ENCODE results near the gene JMJD8.

JMJD8 gene

DNA sequence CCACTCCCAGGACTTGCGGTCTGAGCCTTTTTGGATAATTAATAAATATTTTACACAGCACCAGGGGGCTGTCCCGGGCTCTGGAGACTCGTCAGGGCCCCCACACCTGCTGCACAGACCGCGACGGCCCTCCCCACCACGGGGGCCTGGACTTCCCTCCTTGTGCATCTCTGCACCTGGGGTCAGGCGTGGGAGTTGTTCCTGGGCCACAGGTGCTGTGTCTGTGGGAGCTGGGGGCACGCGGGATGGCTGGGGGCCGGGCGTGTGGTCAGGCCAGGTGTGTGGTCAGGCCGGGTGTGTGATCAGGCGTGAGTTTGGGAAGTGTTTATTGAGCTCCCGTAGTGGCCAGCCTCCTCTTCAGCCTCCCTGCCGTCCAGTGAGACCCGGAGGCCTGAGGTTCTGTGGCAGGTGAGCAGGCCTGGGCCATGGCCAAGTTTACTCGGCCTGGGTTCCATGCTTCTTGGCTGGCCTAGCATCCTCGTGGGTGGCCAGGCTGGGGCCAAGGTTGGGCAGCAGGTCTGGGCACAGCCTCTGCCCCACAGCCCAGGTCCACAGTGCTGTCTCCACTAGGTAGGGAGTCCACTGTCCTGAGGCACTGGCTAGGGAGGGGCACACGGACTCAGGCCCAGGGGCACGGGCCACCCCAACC, 5.8 kb downstream of the JMJD8 start:
- H3K4me3 ChIP-seq (ENCODE audit: low read depth, low read length): no peak overlapping the region

GRCh38 chr16:677316-678190, 6.6 kb downstream of the JMJD8 start:
- no peak overlapping the region for H3K4me3 ChIP-seq (ENCODE audit: low read depth, low read length)

DNA sequence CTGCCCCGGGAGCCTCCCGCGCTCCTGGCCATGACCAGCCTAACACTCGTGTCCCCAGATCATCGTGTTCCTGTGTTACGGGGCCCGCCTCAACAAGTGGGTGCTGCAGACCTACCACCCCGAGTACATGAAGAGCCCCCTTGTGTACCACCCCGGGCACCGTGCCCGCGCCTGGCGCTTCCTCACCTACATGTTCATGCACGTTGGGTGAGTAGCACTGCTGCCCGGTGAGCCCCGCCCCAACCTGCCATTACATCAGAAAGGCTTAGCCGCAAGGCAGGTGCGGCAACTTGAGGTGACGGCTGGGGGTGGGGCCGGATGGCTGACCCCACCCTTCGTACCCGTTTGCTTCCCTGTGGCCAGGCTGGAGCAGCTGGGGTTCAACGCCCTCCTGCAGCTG, 7.2 kb downstream of the JMJD8 start:
- H3K4me3 ChIP-seq (ENCODE audit: low read depth, low read length): no peak overlapping the region

GRCh38 chr16:676565-676902, 7.6 kb downstream of the JMJD8 start:
- no peak overlapping the region for H3K4me3 ChIP-seq (ENCODE audit: low read depth, low read length)

DNA sequence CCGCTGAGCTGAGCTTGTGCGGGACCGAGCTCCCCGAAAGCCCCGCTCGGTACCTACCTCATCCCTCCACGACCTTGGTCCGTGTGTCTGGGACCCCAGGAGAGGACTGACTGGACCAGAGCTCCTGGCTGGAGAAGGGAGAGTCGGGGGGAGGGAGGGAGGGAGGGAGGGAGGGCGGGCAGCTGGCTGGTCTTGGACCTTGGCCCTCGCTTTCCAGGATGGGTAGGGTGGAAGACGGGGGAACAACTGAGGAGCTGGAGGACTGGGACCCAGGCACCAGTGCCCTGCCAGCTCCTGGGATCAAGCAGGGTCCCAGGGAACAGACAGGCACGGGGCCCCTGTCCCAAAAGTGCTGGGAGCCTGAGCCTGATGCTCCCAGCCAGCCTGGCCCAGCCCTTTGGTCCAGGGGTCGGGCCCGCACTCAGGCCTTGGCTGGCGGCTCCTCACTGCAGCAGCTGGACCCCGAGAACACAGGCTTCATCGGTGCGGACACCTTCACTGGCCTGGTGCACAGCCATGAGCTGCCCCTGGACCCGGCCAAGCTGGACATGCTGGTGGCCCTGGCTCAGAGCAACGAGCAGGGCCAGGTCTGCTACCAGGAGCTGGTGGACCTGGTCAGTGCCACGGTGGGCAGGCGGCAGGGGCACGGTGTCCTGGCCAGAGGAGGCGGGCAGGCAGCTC, 8.1 kb downstream of the JMJD8 start:
- H3K4me3 ChIP-seq (ENCODE audit: low read depth, low read length): peak overlapping the region; percentile 41

DNA sequence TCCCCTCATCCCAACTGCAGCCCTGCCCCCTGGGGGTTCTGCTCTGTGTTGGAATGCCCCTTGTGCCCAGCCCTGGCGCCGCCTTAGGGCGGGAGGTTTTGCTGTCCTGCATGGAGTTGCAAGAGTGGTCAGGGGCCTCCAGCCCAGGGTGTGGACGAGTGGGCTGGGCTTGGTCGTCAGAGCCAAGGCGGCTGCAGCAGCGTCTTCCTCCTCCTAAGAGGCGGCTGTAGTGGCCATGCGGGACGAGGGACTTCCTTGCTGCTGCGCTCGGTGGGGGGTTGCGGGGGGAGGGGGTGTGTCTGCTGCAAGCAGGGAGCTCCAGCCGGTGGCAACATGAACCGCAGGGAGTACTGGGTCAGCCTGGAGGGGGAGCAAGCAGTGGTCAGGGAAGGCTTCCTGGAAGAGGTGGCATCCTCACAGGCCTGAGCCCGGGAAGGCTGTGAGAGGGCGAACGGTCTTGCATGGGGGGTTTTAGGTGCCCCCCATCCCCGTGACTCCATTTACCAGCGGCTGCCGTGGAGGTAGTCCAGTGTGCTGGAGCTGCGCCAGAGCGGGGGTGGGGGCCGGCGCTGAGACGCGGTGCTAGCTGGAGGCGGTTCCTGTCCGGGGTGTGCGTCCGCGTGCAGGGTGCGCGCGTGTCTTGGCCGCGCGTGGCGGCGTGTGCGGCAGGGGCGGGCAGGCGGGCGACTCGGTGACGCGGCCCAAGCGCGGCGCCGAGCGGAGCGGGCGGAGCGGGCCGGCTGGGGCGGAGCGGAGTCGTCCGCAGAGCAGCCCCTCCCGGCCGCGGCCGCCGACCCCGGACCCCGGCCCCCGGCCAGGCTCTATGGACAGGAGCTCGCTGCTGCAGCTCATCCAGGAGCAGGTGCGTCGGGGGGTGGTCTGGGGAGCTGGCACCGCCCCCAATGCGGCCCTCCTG, 8.9 kb downstream of the JMJD8 start, which contains the start of gene RHBDL1:
Gene RHBDL1, plus strand, starts transcription at position 704 of the 916 bp plus-strand sequence. Its CDS starts 120 bp downstream, at position 824.
- H3K4me3 ChIP-seq (ENCODE audit: low read depth, low read length): peak within 1 kb of the TSS; percentile 41

DNA sequence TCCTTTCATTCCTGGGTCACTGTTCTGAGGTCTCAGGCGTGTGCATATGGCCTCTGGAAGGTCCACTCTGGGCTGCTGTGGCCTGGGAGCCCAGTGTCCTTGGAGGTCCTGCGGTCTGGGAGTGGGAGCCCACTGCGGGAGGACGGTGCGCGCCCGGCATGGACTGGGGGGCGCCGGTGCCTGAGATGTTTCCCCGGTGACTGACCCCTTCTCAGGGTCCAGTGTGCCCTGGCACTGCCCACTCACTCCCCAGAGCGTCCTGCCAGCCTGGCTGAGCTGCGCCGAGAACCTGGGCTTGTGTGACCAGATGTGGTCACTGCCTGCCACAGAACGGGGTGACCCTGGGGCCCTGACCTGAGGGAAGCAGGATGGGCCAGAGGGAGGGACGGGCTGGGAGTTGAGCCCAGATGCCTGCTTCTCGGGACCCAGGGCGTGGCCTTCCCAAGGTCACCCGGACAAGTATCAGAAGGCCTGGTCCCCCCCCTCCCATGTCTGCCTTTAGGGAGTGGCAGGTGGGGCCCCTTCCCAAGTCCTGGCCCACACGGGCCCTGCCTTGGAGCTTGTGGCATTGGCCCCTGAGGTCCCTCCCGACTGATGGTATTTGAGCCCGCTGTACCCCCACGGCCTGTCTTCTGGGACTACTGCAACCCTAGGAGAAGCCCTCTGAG, 9.8 kb downstream of the JMJD8 start:
- no peak overlapping the region for H3K4me3 ChIP-seq (ENCODE audit: low read depth, low read length)

GRCh38 chr16:673399-673991, 10.6 kb downstream of the JMJD8 start:
- H3K4me3 ChIP-seq (ENCODE audit: low read depth, low read length): no peak overlapping the region

DNA sequence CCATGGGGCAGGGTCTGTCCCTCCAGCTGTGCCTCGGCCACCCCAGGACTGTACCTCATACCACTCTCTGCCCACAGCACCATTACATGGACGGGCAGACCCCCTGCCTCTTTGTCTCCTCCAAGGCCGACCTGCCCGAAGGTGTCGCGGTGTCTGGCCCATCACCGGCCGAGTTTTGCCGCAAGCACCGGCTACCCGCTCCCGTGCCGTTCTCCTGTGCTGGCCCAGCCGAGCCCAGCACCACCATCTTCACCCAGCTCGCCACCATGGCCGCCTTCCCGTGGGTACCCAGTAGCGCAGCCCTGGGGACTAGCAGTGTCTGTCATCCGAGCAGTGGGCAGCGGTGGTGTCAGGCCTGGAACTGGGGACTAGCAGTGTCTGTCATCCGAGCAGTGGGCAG, 11.3 kb downstream of the JMJD8 start:
- H3K4me3 ChIP-seq (ENCODE audit: low read depth, low read length): no peak overlapping the region

DNA sequence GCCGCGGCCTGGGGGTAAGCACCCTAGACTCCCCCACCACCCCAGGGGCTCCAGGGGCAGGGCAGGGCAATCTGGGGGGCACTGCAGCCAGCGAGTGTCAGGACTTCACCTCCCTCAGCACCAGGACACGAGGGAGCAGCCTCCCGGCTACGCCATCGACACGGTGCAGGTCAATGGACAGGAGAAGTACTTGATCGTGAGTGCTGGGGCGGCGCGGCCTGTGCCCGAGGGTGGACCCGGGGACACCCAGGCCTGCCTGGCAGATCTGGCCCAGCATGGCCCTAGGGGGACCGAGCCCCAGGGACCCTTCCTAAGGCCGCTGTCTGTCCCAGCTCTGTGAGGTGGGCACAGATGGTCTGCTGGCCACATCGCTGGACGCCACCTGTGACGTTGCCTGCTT, 11.8 kb downstream of the JMJD8 start:
- no peak overlapping the region for H3K4me3 ChIP-seq (ENCODE audit: low read depth, low read length)

GRCh38 chr16:671353-672131, 12.6 kb downstream of the JMJD8 start:
- no peak overlapping the region for H3K4me3 ChIP-seq (ENCODE audit: low read depth, low read length)

DNA sequence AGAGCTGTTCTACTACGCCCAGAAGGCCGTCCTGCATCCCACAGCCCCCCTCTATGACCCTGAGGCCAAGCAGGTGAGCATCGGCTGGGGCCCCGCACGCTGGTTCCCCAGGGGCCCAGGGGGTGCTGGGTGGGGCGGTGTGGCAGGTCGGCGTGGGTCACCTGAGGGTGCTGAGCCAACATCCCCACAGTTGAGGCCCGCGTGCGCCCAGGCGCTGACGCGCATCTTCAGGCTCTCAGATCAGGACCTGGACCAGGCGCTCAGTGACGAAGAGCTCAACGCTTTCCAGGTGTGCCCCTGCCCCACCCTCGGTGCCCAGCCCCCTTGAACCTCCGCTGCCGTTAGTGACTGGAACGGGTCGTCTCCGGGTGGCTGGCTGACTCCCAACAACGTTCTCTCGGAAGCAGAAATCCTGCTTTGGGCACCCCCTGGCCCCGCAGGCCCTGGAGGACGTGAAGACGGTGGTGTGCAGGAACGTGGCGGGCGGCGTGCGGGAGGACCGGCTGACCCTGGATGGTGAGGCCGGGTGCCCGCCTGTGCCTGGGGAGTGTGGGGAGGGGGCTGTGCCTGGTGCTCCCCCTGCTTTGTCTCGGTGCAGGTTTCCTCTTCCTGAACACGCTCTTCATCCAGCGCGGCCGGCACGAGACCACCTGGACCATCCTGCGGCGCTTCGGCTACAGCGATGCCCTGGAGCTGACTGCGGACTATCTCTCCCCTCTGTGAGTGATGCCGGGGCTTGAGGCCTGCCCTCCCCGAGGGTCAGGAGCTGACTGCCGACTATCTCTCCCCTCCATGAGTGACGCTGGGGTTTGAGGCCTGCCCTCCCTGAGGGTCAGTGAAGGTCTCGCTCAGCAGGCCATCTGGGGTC, 13.4 kb downstream of the JMJD8 start:
- H3K4me3 ChIP-seq (ENCODE audit: low read depth, low read length): no peak overlapping the region

DNA sequence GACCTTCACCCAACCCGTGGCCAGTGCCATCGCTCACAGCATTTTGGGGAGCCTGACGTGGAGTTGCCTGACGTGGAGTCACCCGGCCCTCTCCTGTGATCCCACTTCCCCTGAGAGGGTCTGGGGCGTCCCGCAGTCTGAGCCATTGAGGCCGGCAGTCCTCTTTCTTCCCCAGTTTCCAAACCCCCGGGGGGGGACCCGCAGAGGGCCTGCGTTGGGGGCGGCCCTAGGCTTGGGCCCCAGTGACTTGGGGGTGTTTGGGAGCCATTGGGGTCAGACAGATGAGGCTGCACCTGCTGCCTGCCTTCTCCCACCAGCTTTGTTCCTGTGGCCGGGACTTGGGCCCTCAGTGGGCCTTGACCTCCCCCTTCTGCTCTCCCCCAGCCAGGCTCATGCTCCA, 14.5 kb downstream of the JMJD8 start:
- H3K4me3 ChIP-seq (ENCODE audit: low read depth, low read length): no peak overlapping the region

DNA sequence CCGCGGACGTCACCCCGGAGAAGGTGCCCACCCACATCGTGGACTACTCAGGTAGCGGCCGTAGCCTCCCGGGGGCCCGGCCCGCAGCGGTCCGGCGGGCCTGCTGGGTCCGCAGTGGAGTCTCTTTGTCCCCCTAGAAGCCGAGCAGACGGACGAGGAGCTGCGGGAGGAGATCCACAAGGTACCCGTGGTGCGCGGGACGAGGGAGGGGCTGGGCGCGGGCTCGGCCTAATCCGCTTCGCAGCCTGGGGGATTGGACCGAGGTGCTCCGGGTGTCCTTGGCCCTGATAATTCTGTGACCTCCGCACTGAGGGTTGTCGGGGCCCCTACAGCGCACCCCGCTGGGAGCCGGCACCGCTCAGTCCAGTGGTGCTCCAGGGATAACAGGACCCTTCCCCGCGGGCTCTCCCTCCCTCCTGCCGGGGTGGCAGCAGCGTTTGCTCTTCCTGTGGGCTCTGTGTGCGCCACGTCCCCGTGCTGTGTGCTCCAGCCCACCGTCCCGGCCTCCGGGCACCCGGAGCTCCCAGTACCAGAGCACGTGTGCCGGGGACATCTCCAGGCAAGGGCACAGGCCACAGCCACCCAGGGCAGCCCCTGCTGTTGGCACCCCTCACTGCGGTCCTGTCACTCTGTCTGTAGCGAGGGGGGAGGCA, 15.5 kb downstream of the JMJD8 start:
- peak overlapping the region; percentile 76 for H3K4me3 ChIP-seq (ENCODE audit: low read depth, low read length)

GRCh38 chr16:667780-668518, 16.2 kb downstream of the JMJD8 start, which contains the start of gene RHOT2:
Gene RHOT2 (plus strand): TSS chr16:668132. CDS start chr16:668200, 68 bp downstream.
- peak within 1 kb of the TSS; percentile 76 for H3K4me3 ChIP-seq (ENCODE audit: low read depth, low read length)

DNA sequence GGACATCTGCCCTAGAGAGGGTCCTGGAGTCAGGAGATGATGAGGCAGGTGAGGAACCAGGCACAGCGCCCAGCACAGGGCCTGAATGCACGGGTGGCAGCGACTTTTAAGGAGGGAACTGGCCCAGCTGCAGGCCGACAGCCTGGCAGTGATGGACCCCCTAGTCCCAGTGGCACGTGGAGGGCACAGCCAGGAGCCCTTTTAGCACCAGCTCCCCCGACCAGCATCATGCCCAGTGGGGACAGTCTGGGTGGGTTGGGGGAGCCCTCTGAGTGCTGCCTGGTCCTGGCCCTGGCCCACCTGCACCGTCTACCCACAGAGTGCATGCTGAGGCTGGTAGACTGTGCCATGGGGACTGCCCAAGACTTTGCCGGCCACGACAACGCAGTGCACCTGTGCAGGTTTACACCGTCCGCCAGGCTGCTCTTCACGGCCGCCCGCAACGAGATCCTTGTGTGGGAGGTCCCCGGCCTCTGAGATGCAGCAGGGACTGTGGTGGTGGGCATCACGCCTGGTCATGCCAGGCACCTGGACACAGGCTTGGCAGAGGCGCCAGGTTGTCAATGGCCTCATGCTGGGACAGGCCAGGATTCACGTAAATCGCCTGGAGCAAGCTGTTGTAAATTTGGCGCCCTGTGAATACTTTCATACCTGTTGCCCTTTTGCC, 16.9 kb downstream of the JMJD8 start:
- H3K4me3 ChIP-seq (ENCODE audit: low read depth, low read length): no peak overlapping the region
